Immature natural killer cell (primary cell): ENCODE measurements around the gene FNDC3B. TPM values are rescaled to one million over a fixed set of nuclear protein-coding genes. Genes with fewer than 3 reads are reported as not detected.

Source experiments
- DNase-seq, 3 donors: peaks; one replicate each; pipeline ENCODE4 v3.0.0; 2022; ENCODE audit warnings: mixed read lengths in 1 of 3
- H3K27ac Mint-ChIP-seq, 6 donors: one replicate each; pipeline ENCODE4 v1.8.0; 2020; ENCODE audit warnings: mixed read lengths in 6 of 6, mild to moderate bottlenecking in 5 of 6, inconsistent platforms in 4 of 6, moderate library complexity in 3 of 6
- H3K27me3 Mint-ChIP-seq, 3 donors: one replicate each; pipeline ENCODE4 v1.8.0; 2020 to 2021; ENCODE audit warnings: low read depth in 3 of 3, mild to moderate bottlenecking in 3 of 3, mixed read lengths in 3 of 3, moderate library complexity in 3 of 3, inconsistent platforms in 1 of 3
- H3K36me3 Mint-ChIP-seq, 3 donors: one replicate each; pipeline ENCODE4 v1.8.0; 2020; ENCODE audit warnings: mixed read lengths in 3 of 3, inconsistent platforms in 2 of 3, mild to moderate bottlenecking in 2 of 3
- H3K4me1 Mint-ChIP-seq, 2 donors: one replicate each; pipeline ENCODE4 v1.8.0; 2020; ENCODE audit warnings: inconsistent platforms in 2 of 2, mild to moderate bottlenecking in 2 of 2, mixed read lengths in 2 of 2, moderate library complexity in 1 of 2
- H3K4me3 Mint-ChIP-seq, 5 donors: one replicate each; pipeline ENCODE4 v1.8.0; 2020; ENCODE audit warnings: mild to moderate bottlenecking in 5 of 5, mixed read lengths in 5 of 5, inconsistent platforms in 3 of 5, moderate library complexity in 3 of 5
- H3K9me3 Mint-ChIP-seq, 6 donors: one replicate each; pipeline ENCODE4 v1.8.0; 2020; ENCODE audit warnings: mild to moderate bottlenecking in 6 of 6, mixed read lengths in 6 of 6, inconsistent platforms in 4 of 6, moderate library complexity in 3 of 6
- polyA plus RNA-seq, 3 donors: library from polyadenylated mRNA; unstranded; fragments of 300-500 nt; fragmentation: Illumina TruSeq; gene quantifications; one replicate each; pipeline ENCODE4 v1.2.3, GENCODE V29; 2021

The FNDC3B gene
- polyA plus RNA-seq, 3 donors from 2014 or later, result 19.7 to 46.1 (median 24.4) TPM

- peak overlapping the region in 5 of 6 donors; percentile 58 to 76 (median 61) for H3K27ac Mint-ChIP-seq
- no peaks in the 10 kb centered on the region for H3K9me3 Mint-ChIP-seq
- peaks cover 0 to under 1% (median 0%) of the 10 kb centered on the region in 3 donors for H3K36me3 Mint-ChIP-seq
- peak overlapping the region in 1 of 5 donors; percentile 30 for H3K4me3 Mint-ChIP-seq
- peaks cover 48 to 84% of the 10 kb centered on the region in 2 donors for H3K4me1 Mint-ChIP-seq
- H3K27me3 Mint-ChIP-seq, result peaks cover 0 to 2% (median 0%) of the 10 kb centered on the region in 3 donors
- DNase-seq, result no peak
Measured at GRCh38 chr3:172193436-172193835, 154.1 kb downstream of the FNDC3B start.

DNA sequence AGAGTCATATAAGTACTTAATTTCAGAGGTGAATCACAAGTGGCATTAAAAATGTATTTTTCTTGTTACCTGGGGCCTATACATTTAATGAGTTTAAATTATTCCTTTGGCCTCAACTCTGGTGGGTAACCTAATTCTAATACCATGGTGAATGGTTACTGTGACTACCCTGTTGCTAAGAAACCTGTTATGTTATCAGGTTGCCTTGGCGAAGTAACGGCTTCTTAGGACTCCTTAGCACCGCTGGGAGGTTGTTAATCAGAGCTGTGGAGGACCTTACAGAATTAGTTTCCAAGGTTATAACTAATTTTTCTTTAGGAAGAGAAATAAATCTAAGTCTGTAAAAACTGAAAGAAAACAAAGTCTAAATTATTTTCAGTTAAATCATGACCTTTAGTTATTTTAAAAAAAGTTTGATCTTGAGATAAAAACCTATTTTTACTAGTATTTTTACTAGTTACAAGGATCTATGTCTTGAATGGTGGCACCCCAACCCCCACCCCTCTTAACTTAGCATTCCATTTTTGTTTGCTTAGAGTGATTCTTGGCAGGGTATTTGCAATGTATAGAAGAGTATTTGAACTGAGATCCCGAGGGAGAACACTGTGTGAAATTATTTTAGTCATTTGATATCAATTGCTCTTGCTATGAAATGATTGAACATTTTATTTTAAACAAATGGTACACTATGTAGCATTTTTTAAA, 155.5 kb downstream of the FNDC3B start:
- H3K27me3 Mint-ChIP-seq, result peaks cover 0 to 2% (median 0%) of the 10 kb centered on the region in 3 donors
- H3K9me3 Mint-ChIP-seq, result no peaks in the 10 kb centered on the region
- DNase-seq, result peak; percentile 34 to 48 (median 43)

DNA sequence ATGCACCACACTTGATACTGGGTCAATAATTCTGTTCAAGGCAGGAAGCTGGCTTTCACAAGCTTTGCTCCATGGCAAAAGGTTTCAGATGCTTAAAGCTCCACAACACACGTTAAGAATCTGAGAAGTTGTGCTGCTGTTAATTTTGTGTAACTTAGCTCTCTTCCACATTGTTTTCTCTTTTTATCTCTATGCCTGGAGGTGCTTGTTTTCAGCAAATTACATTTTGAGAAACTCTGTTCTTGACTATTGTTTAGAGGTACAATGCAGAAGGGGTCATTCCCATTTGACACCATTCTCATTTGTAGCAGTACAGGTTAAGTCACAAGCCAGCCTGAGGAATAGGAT, 156.0 kb downstream of the FNDC3B start:
- Mint-ChIP-seq H3K4me3 (peak overlapping the region in 4 of 5 donors; percentile 10 to 33 (median 21)), H3K27ac (peak overlapping the region; percentile 35 to 82 (median 72)), H3K4me1 (peaks cover 51 to 81% of the 10 kb centered on the region in 2 donors), H3K9me3 (no peaks in the 10 kb centered on the region), H3K36me3 (peaks cover 0 to 3% (median 3%) of the 10 kb centered on the region in 3 donors), H3K27me3 (peaks cover 0 to 2% (median 0%) of the 10 kb centered on the region in 3 donors)
- DNase-seq, result no peak

More for the DNA sequence above, 155.5 kb downstream of the FNDC3B start:
- Mint-ChIP-seq H3K4me3 (peak overlapping the region in 4 of 5 donors; percentile 17 to 33 (median 26)), H3K4me1 (peaks cover 47 to 80% of the 10 kb centered on the region in 2 donors), H3K36me3 (peaks cover 0 to 3% (median 1%) of the 10 kb centered on the region in 3 donors), H3K27ac (peak overlapping the region; percentile 25 to 82 (median 72))

- H3K36me3 Mint-ChIP-seq, result peaks cover 0 to 3% (median 3%) of the 10 kb centered on the region in 3 donors
- no peaks in the 10 kb centered on the region for H3K9me3 Mint-ChIP-seq
- peak overlapping the region in 1 of 6 donors; percentile 22 for H3K27ac Mint-ChIP-seq
- H3K4me3 Mint-ChIP-seq, result no peak overlapping the region
- peaks cover 57 to 85% of the 10 kb centered on the region in 2 donors for H3K4me1 Mint-ChIP-seq
- DNase-seq, result no peak
- peaks cover 0 to 2% (median 0%) of the 10 kb centered on the region in 3 donors for H3K27me3 Mint-ChIP-seq
Measured at GRCh38 chr3:172197344-172197743, 158.0 kb downstream of the FNDC3B start.

DNA sequence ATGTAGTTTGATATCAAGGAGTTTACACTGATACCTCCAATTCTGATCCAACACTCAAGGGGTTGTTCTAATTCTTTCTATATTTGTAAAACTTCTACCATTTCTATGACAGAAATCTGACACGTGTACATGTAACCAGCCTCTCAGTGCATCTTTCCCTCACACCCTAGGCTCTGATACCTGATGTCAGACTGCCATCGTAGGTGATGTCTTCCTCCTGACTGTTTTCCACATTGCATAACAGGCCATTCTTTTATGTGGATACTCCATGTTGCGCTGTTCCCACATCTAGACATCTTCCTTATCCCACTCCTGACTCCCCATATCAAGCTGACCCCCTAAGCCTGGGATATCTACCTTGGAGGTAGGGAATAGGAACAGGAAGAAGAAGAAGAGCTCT, 159.1 kb downstream of the FNDC3B start:
- H3K9me3 Mint-ChIP-seq, result no peaks in the 10 kb centered on the region
- H3K27me3 Mint-ChIP-seq, result peaks cover 0 to 2% (median 0%) of the 10 kb centered on the region in 3 donors
- peaks cover 65 to 89% of the 10 kb centered on the region in 2 donors for H3K4me1 Mint-ChIP-seq

GRCh38 chr3:172199850-172200369, 160.5 kb downstream of the FNDC3B start:
- H3K36me3 Mint-ChIP-seq, result peaks cover 4 to 6% (median 5%) of the 10 kb centered on the region in 3 donors
- no peak overlapping the region for H3K4me3 Mint-ChIP-seq
- peaks cover 0 to 4% (median 0%) of the 10 kb centered on the region in 6 donors for H3K9me3 Mint-ChIP-seq
- H3K27me3 Mint-ChIP-seq, result no peaks in the 10 kb centered on the region
- peaks cover 64 to 89% of the 10 kb centered on the region in 2 donors for H3K4me1 Mint-ChIP-seq
- peak overlapping the region in 4 of 6 donors; percentile 3 to 73 (median 26) for H3K27ac Mint-ChIP-seq
- DNase-seq, result no peak

More for the DNA sequence above, 159.1 kb downstream of the FNDC3B start:
- H3K27ac Mint-ChIP-seq, result peak overlapping the region in 3 of 6 donors; percentile 11 to 70 (median 65)
- H3K4me3 Mint-ChIP-seq, result no peak overlapping the region
- H3K36me3 Mint-ChIP-seq, result peaks cover 0 to 3% (median 3%) of the 10 kb centered on the region in 3 donors
- no peak for DNase-seq

DNA sequence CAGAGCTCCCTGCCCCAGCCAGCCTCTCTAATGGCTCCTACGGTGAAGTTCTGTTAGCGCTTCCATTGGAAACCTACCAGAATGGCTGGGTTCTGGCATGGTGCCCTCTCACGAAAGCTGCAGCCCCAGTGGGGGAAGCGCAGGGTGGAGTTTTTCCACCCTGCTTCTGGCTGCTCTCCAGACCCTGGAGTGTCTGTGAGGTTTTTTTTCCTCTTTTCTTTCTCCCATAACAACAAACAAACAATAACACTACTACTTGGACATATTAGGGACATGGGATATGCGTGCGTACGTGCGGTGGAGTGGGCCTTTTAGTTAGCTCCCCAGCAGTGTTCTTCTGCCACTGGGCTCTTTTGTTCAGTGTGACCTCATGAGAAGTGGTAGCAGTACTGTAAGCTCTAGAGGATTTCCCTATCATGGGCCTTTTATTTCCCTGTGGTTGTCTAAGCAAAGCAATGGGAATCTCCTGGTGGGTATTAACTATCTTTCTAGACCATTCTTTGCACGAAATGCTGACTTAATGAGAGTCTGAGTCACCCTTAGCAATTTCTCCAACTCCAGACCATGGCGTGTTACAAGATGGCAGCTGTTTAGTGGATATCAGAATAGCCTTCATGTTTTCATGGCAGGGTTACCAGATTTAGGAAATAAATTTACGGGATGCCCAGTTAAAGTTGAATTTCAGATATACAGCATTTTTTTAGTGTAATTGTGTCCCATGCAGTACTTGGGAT, 161.9 kb downstream of the FNDC3B start:
- no peak for DNase-seq
- H3K36me3 Mint-ChIP-seq, result peaks cover 15 to 17% (median 16%) of the 10 kb centered on the region in 3 donors
- H3K9me3 Mint-ChIP-seq, result peaks cover 0 to 10% (median 2%) of the 10 kb centered on the region in 6 donors
- no peaks in the 10 kb centered on the region for H3K27me3 Mint-ChIP-seq
- peaks cover 61 to 88% of the 10 kb centered on the region in 2 donors for H3K4me1 Mint-ChIP-seq
- no peak overlapping the region for H3K27ac Mint-ChIP-seq
- no peak overlapping the region for H3K4me3 Mint-ChIP-seq

DNA sequence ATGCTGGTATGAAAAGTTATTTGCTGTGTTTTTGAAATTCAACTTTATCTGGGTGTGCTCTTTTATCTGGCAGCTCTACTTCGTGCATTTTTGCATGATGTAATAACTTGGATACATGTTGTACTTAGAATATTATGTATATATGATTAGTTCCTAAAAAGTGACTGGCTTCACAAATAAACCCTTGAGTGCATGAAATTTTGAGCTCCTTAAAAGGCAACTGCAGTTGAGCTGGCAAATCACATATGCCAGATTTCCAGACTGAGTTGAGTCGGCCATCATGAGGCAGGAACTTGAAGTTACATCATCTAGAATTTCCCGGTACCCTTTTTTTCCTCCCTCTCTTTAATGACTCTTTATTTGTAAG, 162.5 kb downstream of the FNDC3B start:
- no peak for DNase-seq
- H3K27ac Mint-ChIP-seq, result no peak overlapping the region
- H3K36me3 Mint-ChIP-seq, result peaks cover 18 to 20% (median 19%) of the 10 kb centered on the region in 3 donors
- no peak overlapping the region for H3K4me3 Mint-ChIP-seq
- H3K27me3 Mint-ChIP-seq, result no peaks in the 10 kb centered on the region
- H3K9me3 Mint-ChIP-seq, result peaks cover 0 to 10% (median 2%) of the 10 kb centered on the region in 6 donors
- peaks cover 59 to 89% of the 10 kb centered on the region in 2 donors for H3K4me1 Mint-ChIP-seq

DNA sequence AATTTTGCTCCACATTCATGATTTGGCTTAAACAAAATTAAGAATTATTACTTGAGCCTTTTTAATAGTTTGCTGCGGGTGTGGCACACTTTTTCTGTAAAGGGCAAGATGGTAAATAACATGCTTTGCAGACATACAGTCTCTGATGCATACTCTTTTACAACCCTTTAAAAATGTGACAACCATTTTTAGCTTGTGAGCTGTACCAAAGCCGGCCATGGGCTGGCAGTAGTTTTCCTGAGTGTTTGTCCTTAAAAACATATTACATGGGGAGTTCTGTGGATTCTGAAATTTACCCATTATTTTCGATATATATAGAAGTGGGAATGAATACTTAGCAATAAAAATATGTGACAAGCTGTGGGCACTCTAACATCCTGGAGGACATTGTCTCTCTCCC, 163.4 kb downstream of the FNDC3B start:
- peaks cover 65 to 91% of the 10 kb centered on the region in 2 donors for H3K4me1 Mint-ChIP-seq
- DNase-seq, result no peak
- H3K27ac Mint-ChIP-seq, result peak overlapping the region in 4 of 6 donors; percentile 3 to 23 (median 16)
- H3K27me3 Mint-ChIP-seq, result no peaks in the 10 kb centered on the region
- peaks cover 0 to 10% (median 2%) of the 10 kb centered on the region in 6 donors for H3K9me3 Mint-ChIP-seq
- no peak overlapping the region for H3K4me3 Mint-ChIP-seq
- H3K36me3 Mint-ChIP-seq, result peaks cover 19 to 20% (median 20%) of the 10 kb centered on the region in 3 donors

DNA sequence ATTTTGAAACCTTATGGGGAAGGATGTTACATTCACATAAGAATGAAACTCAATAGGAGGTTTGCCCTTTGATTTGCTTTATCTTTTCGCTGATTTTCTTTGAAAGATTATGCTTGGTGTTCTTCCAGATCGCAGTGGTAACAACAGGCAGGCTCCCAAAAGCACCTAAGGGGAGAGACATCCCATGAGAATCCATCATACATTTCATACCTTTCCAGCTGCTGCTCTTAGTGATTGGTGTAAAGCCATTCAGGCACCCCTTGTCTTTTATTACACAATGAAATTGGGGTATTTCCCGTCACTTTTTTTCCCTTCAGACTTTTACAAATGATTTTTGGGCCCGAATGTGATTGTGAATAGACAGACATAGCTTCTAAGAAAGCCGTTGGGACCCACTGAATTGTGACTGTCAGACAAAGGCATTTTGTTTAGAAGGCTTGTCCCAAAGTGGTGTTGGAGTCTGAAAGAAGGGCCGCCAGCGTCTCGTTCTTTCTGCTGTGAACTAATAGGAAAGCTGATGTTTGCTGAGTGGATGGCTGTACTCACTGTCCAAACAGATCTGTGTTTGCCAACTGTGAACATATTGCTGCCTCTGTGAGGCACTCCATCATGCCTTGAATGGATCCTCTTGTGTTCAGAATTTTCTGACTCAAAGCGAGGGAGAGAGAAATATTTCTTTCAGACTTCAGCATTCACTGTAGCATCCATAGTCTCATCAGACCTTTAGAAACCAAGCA, 164.3 kb downstream of the FNDC3B start:
- Mint-ChIP-seq H3K4me3 (no peak overlapping the region), H3K4me1 (peaks cover 66 to 91% of the 10 kb centered on the region in 2 donors), H3K36me3 (peaks cover 17 to 20% (median 19%) of the 10 kb centered on the region in 3 donors), H3K27ac (peak overlapping the region in 3 of 6 donors; percentile 22 to 68 (median 36)), H3K9me3 (peaks cover 0 to 10% (median 2%) of the 10 kb centered on the region in 6 donors), H3K27me3 (no peaks in the 10 kb centered on the region)
- DNase-seq, result no peak

GRCh38 chr3:172204716-172205115, 165.3 kb downstream of the FNDC3B start:
- no peak for DNase-seq
- peaks cover 17 to 20% (median 19%) of the 10 kb centered on the region in 3 donors for H3K36me3 Mint-ChIP-seq
- peak overlapping the region in 1 of 6 donors; percentile 6 for H3K27ac Mint-ChIP-seq
- no peak overlapping the region for H3K4me3 Mint-ChIP-seq
- H3K9me3 Mint-ChIP-seq, result peaks cover 0 to 10% (median 2%) of the 10 kb centered on the region in 6 donors
- H3K4me1 Mint-ChIP-seq, result peaks cover 74 to 95% of the 10 kb centered on the region in 2 donors
- peaks cover 0 to 3% (median 0%) of the 10 kb centered on the region in 3 donors for H3K27me3 Mint-ChIP-seq

- peak; percentile 21 to 30 (median 23) for DNase-seq
- Mint-ChIP-seq H3K9me3 (peaks cover 0 to 10% (median 2%) of the 10 kb centered on the region in 6 donors), H3K27ac (peak overlapping the region; percentile 60 to 87 (median 80)), H3K4me1 (peaks cover 74 to 93% of the 10 kb centered on the region in 2 donors), H3K27me3 (peaks cover 0 to 6% (median 1%) of the 10 kb centered on the region in 3 donors), H3K36me3 (peaks cover 17 to 19% (median 17%) of the 10 kb centered on the region in 3 donors), H3K4me3 (peak overlapping the region; percentile 62 to 81 (median 72))
Measured at GRCh38 chr3:172208586-172209332, 169.4 kb downstream of the FNDC3B start.
